Measurements from ENCODE around the gene ATRAID. TPM values are rescaled to one million over a fixed set of nuclear protein-coding genes. Genes with fewer than 3 reads are reported as not detected.

The ATRAID gene, protein sequence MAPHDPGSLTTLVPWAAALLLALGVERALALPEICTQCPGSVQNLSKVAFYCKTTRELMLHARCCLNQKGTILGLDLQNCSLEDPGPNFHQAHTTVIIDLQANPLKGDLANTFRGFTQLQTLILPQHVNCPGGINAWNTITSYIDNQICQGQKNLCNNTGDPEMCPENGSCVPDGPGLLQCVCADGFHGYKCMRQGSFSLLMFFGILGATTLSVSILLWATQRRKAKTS
- total RNA-seq: 100 to 1,000 TPM; 101 to 106 TPM
- polyA plus RNA-seq: 296 TPM

DNA sequence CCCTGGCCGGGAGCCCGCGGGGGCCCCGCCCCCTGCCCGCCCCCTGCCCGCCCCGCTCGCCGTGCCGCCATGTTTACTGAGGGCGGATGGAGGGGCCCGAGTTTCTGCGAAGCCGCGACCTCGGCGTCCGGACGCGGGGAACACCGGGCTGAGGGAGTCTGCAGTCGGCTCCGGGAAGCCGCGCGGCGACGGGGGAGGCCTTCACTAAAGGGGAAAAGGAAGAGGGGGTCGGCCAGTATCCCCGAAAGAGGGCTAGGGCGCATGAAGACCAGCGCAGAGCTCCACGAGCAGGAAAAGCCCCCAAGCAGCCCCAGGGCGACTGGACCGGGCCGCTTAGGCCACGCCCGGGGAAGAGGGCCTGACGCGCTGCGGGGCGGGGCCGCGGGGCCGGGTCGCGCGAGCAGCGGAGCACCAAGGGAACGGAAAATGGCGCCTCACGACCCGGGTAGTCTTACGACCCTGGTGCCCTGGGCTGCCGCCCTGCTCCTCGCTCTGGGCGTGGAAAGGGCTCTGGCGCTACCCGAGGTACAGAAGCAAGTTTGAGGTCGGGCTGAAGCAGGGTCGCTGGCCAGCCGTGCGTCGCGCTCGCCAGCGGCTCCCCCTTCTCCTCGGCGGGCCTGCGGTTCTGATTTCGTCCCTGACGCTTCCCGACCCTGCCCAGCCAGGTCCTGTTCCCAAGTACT is at the start of gene ATRAID, which contains the start of gene SLC5A6:
ATRAID (plus strand) TSS at position 99 of the 683 bp plus-strand sequence; CDS start at position 427, 328 bp downstream.
SLC5A6 (minus strand) TSS at position 326 of the 683 bp plus-strand sequence. CDS start 4,618 bp downstream, outside the sequence.
- Histone ChIP-seq H3K27ac (ENCODE audit: low read depth, low read length) (peak within 1 kb of the TSS; percentile 99), H3K9me3 (ENCODE audit: low read length) (no peaks in the 10 kb centered on the region), H3K4me3 (ENCODE audit: low read length) (peak within 1 kb of the TSS; percentile 96), H3K36me3 (ENCODE audit: insufficient read depth, low read length) (peaks cover 21% of the 10 kb centered on the region), H3K27me3 (ENCODE audit: insufficient read depth, low read length, poor library complexity, severe bottlenecking) (no peaks in the 10 kb centered on the region), H3K4me1 (ENCODE audit: insufficient read depth, low read length) (peaks cover 21% of the 10 kb centered on the region)
- H3K27ac Mint-ChIP-seq: peak within 1 kb of the TSS; percentile 98 to 100 (median 100)
- peak within 1 kb of the TSS; percentile 92 to 100 (median 99) for H3K4me3 Mint-ChIP-seq
- ChIA-PET POLR2A (interaction anchor here (0.6 to 2.0 kb wide), 5 partner anchors 53 to 161 kb away, joined by 3 to 8 read pairs (median 5); partner anchors contain the start of genes AGBL5, OST4 and PREB), CTCF (no interaction called here)
- H3K9me3 Mint-ChIP-seq: no peaks in the 10 kb centered on the region
- H3K36me3 Mint-ChIP-seq: peaks cover 2 to 63% (median 3%) of the 10 kb centered on the region in 3 donors
- peak; percentile 82 to 91 (median 89) for DNase-seq
- H3K27me3 Mint-ChIP-seq: peaks cover 0 to 2% of the 10 kb centered on the region in 2 donors
- peaks cover 38 to 46% (median 43%) of the 10 kb centered on the region in 3 donors for H3K4me1 Mint-ChIP-seq

DNA sequence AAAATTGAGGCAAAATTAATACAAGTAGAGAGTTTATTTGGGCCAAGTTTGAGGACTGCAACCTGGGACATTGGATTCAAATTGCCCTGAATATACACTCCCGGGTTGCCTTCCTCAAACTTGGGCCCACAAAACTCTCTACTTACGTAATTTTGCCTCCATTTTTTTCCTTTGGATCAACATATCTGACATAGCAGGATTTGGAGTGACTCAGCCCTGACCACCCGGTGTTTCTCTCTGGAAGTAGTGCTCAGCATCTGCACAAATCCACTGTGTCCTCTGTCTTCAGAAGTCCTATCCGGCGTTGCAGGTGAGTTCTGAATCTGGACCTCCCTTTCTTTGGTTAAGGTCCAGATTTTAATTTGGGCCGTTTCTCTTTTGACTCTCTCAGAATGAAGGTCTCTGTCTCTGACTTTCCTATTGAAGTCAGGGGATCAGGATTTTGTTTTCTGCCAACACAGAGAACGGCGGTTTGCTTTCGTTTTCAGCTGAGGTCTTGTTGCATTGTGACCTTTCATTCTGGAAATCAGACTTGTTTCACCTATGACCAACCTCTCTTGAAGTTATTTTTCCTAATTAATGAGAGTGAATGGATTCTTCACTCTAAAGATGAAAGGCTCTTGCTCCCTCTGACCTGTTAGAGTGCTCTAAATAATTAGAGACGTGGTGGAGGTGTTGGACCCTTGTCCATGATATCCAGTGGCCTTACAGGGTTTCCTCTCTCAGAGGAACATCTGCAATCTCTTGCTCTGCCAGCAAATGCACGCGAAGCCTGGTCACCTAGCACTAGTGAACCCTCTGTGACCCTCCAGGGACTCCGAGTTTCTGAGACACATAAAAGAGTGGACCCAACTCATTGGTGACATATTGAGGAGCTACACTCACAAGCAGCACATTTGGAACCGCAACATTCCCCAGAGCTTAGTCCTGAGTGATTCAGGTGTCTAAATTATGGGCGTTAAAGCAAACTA is 49.4 kb upstream of the ATRAID start:
- Histone ChIP-seq H3K27ac (ENCODE audit: low read depth, low read length) (no peak overlapping the region), H3K27me3 (ENCODE audit: insufficient read depth, low read length, poor library complexity, severe bottlenecking) (no peaks in the 10 kb centered on the region), H3K4me3 (ENCODE audit: low read length) (no peak overlapping the region), H3K9me3 (ENCODE audit: low read length) (no peaks in the 10 kb centered on the region), H3K36me3 (ENCODE audit: insufficient read depth, low read length) (no peaks in the 10 kb centered on the region), H3K4me1 (ENCODE audit: insufficient read depth, low read length) (no peaks in the 10 kb centered on the region)
- CTCF ChIA-PET: no interaction called here
- no peaks in the 10 kb centered on the region for H3K9me3 Mint-ChIP-seq
- H3K36me3 Mint-ChIP-seq: no peaks in the 10 kb centered on the region
- no peaks in the 10 kb centered on the region for H3K4me1 Mint-ChIP-seq
- H3K27ac Mint-ChIP-seq: peak overlapping the region in 1 of 8 donors; percentile 15
- DNase-seq: no peak
- POLR2A ChIA-PET: no interaction called here
- H3K4me3 Mint-ChIP-seq: peak overlapping the region in 1 of 7 donors; percentile 28
- H3K27me3 Mint-ChIP-seq: peaks cover 6 to 7% of the 10 kb centered on the region in 2 donors

DNA sequence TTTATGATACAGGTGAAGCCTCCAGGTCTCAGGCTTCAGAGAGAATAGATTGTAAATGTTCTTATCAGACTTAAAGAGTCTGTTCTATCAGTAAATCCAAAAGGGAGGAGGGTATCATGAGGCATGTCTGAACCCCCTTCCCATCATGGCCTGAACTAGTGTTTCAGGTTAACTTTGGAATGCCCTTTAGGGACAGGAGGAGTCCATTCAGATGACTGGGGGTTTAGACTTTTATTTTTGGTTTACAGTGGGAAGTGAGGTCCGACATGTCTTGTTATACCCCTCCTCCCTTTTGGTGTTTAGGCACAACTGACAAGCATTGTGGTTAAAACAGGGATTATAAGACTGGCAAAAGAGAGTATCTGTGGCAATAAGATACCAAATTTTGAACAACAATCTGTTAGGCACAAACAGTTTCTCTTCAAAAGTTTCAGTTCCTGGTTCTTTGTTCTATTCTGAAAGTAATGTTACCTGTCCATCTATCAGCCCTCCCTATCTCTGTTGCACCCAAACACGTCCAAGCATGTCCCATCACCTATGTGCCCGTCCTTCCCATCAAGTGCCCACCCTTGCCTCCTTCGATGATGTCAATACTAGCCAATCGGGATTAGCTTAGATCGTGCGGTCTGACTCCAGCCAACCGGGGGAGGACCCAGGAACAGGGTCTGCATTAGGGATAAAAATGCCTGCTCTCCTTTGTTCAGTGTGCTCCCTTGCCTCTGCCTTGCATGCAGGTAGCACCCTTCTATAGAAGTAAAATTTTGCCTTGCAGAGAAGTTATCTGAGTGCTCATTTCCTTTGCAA is 46.7 kb upstream of the ATRAID start:
- peaks cover 0 to 4% (median 2%) of the 10 kb centered on the region in 3 donors for H3K4me1 Mint-ChIP-seq
- peaks cover 2% of the 10 kb centered on the region for H3K27me3 ChIP-seq (ENCODE audit: insufficient read depth, low read length, poor library complexity, severe bottlenecking)
- peak overlapping the region in 1 of 8 donors; percentile 78 for H3K27ac Mint-ChIP-seq
- no peaks in the 10 kb centered on the region for H3K36me3 Mint-ChIP-seq
- H3K27me3 Mint-ChIP-seq: peaks cover 6 to 7% of the 10 kb centered on the region in 2 donors
- no peak overlapping the region for H3K4me3 ChIP-seq (ENCODE audit: low read length)
- H3K9me3 Mint-ChIP-seq: no peaks in the 10 kb centered on the region
- DNase-seq: no peak
- ChIA-PET CTCF (no interaction called here), POLR2A (no interaction called here)
- H3K36me3 ChIP-seq (ENCODE audit: insufficient read depth, low read length): no peaks in the 10 kb centered on the region
- no peaks in the 10 kb centered on the region for H3K9me3 ChIP-seq (ENCODE audit: low read length)
- peaks cover 4% of the 10 kb centered on the region for H3K4me1 ChIP-seq (ENCODE audit: insufficient read depth, low read length)
- no peak overlapping the region for H3K4me3 Mint-ChIP-seq
- H3K27ac ChIP-seq (ENCODE audit: low read depth, low read length): no peak overlapping the region

DNA sequence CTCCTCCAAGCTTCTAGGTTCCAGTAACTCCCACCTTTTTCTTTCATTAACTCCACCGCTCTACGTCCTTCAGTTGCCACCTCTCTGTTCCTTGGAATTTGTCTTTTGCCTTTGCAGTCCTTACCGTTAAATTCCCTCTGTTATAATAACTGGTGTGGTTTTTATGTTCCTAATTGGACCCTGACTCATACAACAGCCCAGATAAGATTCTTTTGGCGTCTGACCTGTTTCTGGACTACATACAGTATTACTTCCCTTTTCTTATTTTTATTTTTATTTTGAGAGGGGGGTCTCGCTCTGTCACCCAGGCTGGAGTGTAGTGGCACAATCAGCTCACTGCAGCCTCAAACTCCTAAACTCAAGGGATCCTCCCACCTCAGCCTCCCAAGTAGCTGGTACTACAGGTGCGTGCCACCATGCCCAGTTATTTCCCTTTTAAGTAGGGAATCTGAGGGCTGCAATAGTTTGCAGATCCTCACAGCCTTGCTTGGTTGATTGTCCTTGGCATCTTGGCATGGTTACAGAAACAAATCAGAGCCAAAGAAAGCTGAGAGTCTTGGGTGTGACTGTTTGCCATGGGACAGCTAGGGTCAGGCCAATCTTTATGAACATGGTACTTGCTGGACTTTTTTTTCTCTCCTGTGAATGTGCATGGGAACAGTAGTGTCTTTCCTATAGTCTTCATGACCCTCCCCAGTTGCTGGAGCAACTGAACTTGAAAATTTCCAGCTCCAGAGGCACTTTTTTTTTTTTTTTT is 41.1 kb upstream of the ATRAID start:
- H3K4me3 Mint-ChIP-seq: peak overlapping the region in 3 of 7 donors; percentile 6 to 21 (median 13)
- ChIA-PET POLR2A (no interaction called here), CTCF (interaction anchor here (0.8 to 1.6 kb wide), 10 partner anchors 8 to 513 kb away, joined by 3 to 7 read pairs (median 3); no protein-coding TSS in a partner anchor)
- H3K4me1 Mint-ChIP-seq: peaks cover 2 to 7% (median 4%) of the 10 kb centered on the region in 3 donors
- Histone ChIP-seq H3K4me1 (ENCODE audit: insufficient read depth, low read length) (peaks cover 5% of the 10 kb centered on the region), H3K27ac (ENCODE audit: low read depth, low read length) (no peak overlapping the region), H3K4me3 (ENCODE audit: low read length) (no peak overlapping the region), H3K36me3 (ENCODE audit: insufficient read depth, low read length) (no peaks in the 10 kb centered on the region), H3K27me3 (ENCODE audit: insufficient read depth, low read length, poor library complexity, severe bottlenecking) (peaks cover 12% of the 10 kb centered on the region), H3K9me3 (ENCODE audit: low read length) (no peaks in the 10 kb centered on the region)
- H3K27ac Mint-ChIP-seq: no peak overlapping the region
- no peaks in the 10 kb centered on the region for H3K9me3 Mint-ChIP-seq
- no peaks in the 10 kb centered on the region for H3K36me3 Mint-ChIP-seq
- peaks cover 8 to 11% of the 10 kb centered on the region in 2 donors for H3K27me3 Mint-ChIP-seq
- DNase-seq: no peak

DNA sequence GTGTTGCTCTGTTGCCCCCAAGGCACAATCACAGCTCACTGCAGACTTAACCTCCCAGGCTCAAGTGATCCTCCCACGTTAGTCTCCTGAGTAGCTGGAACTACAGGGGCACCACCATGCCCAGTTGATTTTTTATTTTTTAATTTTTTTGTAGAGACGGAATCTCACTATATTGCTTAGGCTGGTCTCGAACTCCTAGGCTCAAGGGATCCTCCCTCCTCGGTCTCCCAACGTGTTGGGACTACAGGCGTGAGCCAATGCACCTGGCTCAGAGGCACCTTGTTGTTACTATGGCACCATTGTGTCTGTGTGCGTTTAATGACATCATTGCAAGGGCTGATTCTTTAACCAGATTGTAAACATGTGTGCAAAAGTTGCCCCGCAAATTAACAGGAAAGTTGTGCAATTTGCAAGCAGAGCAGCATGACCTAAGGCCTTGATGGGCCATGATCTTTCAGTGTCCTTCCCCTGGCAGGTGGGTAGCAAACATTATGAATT is 40.4 kb upstream of the ATRAID start:
- CTCF ChIA-PET: interaction anchor here (0.8 to 1.6 kb wide), 2 partner anchors 210 to 512 kb away, joined by 3 read pairs; no protein-coding TSS in a partner anchor
- Histone ChIP-seq H3K36me3 (ENCODE audit: insufficient read depth, low read length) (no peaks in the 10 kb centered on the region), H3K4me1 (ENCODE audit: insufficient read depth, low read length) (peaks cover 5% of the 10 kb centered on the region), H3K9me3 (ENCODE audit: low read length) (no peaks in the 10 kb centered on the region), H3K27ac (ENCODE audit: low read depth, low read length) (no peak overlapping the region), H3K4me3 (ENCODE audit: low read length) (no peak overlapping the region), H3K27me3 (ENCODE audit: insufficient read depth, low read length, poor library complexity, severe bottlenecking) (peaks cover 12% of the 10 kb centered on the region)
- Mint-ChIP-seq H3K36me3 (no peaks in the 10 kb centered on the region), H3K4me1 (peaks cover 2 to 7% (median 4%) of the 10 kb centered on the region in 3 donors), H3K9me3 (no peaks in the 10 kb centered on the region), H3K27me3 (peaks cover 12 to 17% of the 10 kb centered on the region in 2 donors), H3K4me3 (no peak overlapping the region), H3K27ac (no peak overlapping the region)
- DNase-seq: no peak
- POLR2A ChIA-PET: no interaction called here

DNA sequence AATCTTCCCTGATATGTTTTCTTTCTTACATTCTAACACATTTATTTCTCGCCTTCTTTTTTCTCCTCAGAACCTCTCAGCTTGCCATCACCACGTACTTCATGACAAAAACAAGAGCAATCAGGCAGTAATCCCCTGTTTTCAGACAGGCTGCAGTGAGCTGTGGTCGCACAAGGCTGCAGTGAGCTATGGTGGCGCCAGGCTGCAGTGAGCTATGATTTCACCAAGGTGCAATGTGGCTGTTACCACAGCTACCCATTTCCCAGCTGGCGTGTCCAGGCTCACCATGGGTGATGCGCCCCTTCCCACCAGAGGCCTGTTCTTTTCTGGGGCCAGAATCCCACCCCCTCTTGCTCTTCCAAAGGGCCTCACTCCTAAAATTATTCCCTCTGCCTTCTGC is 37.2 kb upstream of the ATRAID start:
- no peaks in the 10 kb centered on the region for H3K36me3 Mint-ChIP-seq
- H3K27ac Mint-ChIP-seq: no peak overlapping the region
- no peak for DNase-seq
- ChIA-PET CTCF (interaction anchor here (1.4 to 1.9 kb wide), 2 partner anchors 8 to 213 kb away, joined by 3 to 6 read pairs; no protein-coding TSS in a partner anchor), POLR2A (no interaction called here)
- no peak overlapping the region for H3K4me3 Mint-ChIP-seq
- H3K4me1 ChIP-seq (ENCODE audit: insufficient read depth, low read length): peaks cover 5% of the 10 kb centered on the region
- H3K27me3 Mint-ChIP-seq: peaks cover 18 to 31% of the 10 kb centered on the region in 2 donors
- no peaks in the 10 kb centered on the region for H3K36me3 ChIP-seq (ENCODE audit: insufficient read depth, low read length)
- H3K27me3 ChIP-seq (ENCODE audit: insufficient read depth, low read length, poor library complexity, severe bottlenecking): peaks cover 12% of the 10 kb centered on the region
- H3K4me1 Mint-ChIP-seq: peaks cover 2 to 7% (median 4%) of the 10 kb centered on the region in 3 donors
- H3K9me3 Mint-ChIP-seq: no peaks in the 10 kb centered on the region
- no peak overlapping the region for H3K4me3 ChIP-seq (ENCODE audit: low read length)
- H3K9me3 ChIP-seq (ENCODE audit: low read length): no peaks in the 10 kb centered on the region
- no peak overlapping the region for H3K27ac ChIP-seq (ENCODE audit: low read depth, low read length)
